WTC11 (cell line): ENCODE results near the gene SELENOF. TPM values are rescaled to one million over a fixed set of nuclear protein-coding genes. Genes with fewer than 3 reads are reported as not detected.

Experiments
- ATAC-seq: fragments of 200-7000 bp; cut with Tn5 transposase; 2 replicates; pipeline ENCODE4 v1.10.0; 2021; ENCODE audit warnings: mild to moderate bottlenecking, moderate library complexity
- CTCF ChIA-PET: fragments of 300-600 bp; sonication (Branson Sonifier 250); formaldehyde crosslinking; loops from one replicate; lab custom pipeline; 2021; ENCODE audit warnings: antibody characterized with exemption; lab: Charles Lee
- POLR2A ChIA-PET: fragments of 350-600 bp; sonication (Branson Sonifier 250); formaldehyde crosslinking; loops from one replicate; lab custom pipeline; 2021; ENCODE audit warnings: antibody characterized with exemption; lab: Charles Lee
- DNase-seq: peaks from one replicate; pipeline ENCODE4 v3.0.0; 2021; ENCODE audit warnings: low spot score
- H3K27ac Mint-ChIP-seq: 2 replicates; pipeline ENCODE4 v1.8.0; 2021; ENCODE audit warnings: mixed read lengths
- H3K27me3 Mint-ChIP-seq: 2 replicates; pipeline ENCODE4 v1.8.0; 2021; ENCODE audit warnings: low read depth, mild to moderate bottlenecking, moderate library complexity, mixed read lengths
- H3K36me3 Mint-ChIP-seq: 2 replicates; pipeline ENCODE4 v1.8.0; 2021; ENCODE audit warnings: mixed read lengths
- H3K4me1 Mint-ChIP-seq: 2 replicates; pipeline ENCODE4 v1.8.0; 2022; ENCODE audit warnings: mixed read lengths
- H3K4me3 Mint-ChIP-seq: 2 replicates; pipeline ENCODE4 v1.8.0; 2021; ENCODE audit warnings: mild to moderate bottlenecking, moderate library complexity, mixed read lengths
- H3K9me3 Mint-ChIP-seq: 2 replicates; pipeline ENCODE4 v1.8.0; 2021; ENCODE audit warnings: mixed read lengths
- ATF1 ChIP-seq: sonication (generic); formaldehyde crosslinking; IDR thresholded peaks from 2 replicates; pipeline ENCODE4 v1.8.1; 2023; ENCODE audit warnings: mild to moderate bottlenecking, moderate library complexity, missing genetic modification reagents
- ATF3 ChIP-seq: sonication (generic); formaldehyde crosslinking; conservative IDR thresholded peaks from 2 replicates; pipeline ENCODE4 v1.8.1; 2022; ENCODE audit warnings: mild to moderate bottlenecking, missing genetic modification reagents
- FOXP4 ChIP-seq: sonication (generic); formaldehyde crosslinking; IDR thresholded peaks from 2 replicates; pipeline ENCODE4 v1.8.0; 2022; ENCODE audit warnings: mild to moderate bottlenecking, missing genetic modification reagents
- GABPB1 ChIP-seq: sonication (generic); formaldehyde crosslinking; IDR thresholded peaks from 2 replicates; pipeline ENCODE4 v1.8.1; 2023; ENCODE audit warnings: mild to moderate bottlenecking, missing genetic modification reagents
- JUN ChIP-seq: sonication (generic); formaldehyde crosslinking; IDR thresholded peaks from 2 replicates; pipeline ENCODE4 v1.8.0; 2023; ENCODE audit warnings: mild to moderate bottlenecking, missing genetic modification reagents
- MLX ChIP-seq: sonication (generic); formaldehyde crosslinking; IDR thresholded peaks from 2 replicates; pipeline ENCODE4 v1.8.1; 2023; ENCODE audit warnings: mild to moderate bottlenecking, missing genetic modification reagents, moderate library complexity
- MXD4 ChIP-seq: fragments of 250-450 bp; sonication (Bioruptor Pico); IDR thresholded peaks from 2 replicates; pipeline ENCODE4 v1.8.0; 2021; ENCODE audit warnings: mild to moderate bottlenecking, moderate library complexity, borderline replicate concordance
- OVOL2 ChIP-seq: fragments of 250-450 bp; sonication (Bioruptor Pico); IDR thresholded peaks from 2 replicates; pipeline ENCODE4 v1.9.0; 2021; ENCODE audit warnings: mild to moderate bottlenecking, borderline replicate concordance
- TEAD1 ChIP-seq: sonication (generic); formaldehyde crosslinking; IDR thresholded peaks from 2 replicates; pipeline ENCODE4 v1.8.0; 2022; ENCODE audit warnings: mild to moderate bottlenecking, missing genetic modification reagents
- ZNF121 ChIP-seq: sonication (generic); formaldehyde crosslinking; IDR thresholded peaks from 2 replicates; pipeline ENCODE4 v1.8.0; 2023; ENCODE audit warnings: missing genetic modification reagents
- ZNF232 ChIP-seq: sonication (generic); formaldehyde crosslinking; IDR thresholded peaks from 2 replicates; pipeline ENCODE4 v1.8.0; 2022; ENCODE audit warnings: mild to moderate bottlenecking, missing genetic modification reagents
- ZNF423 ChIP-seq: fragments of 250-450 bp; sonication (Bioruptor Pico); IDR thresholded peaks from 2 replicates; pipeline ENCODE4 v2.1.2; 2022; ENCODE audit warnings: mild to moderate bottlenecking, moderate library complexity
- total RNA-seq: library from RNA; stranded (reverse); gene quantifications from 3 replicates; pipeline ENCODE4 v1.2.3, GENCODE V29; 2021
- TF ChIP-seq, protein P1 (sequence below): sonication (generic); formaldehyde crosslinking; IDR thresholded peaks from 2 replicates; pipeline ENCODE4 v1.8.0; 2022; ENCODE audit warnings: mild to moderate bottlenecking, missing genetic modification reagents
- TF ChIP-seq, protein P2 (sequence below): sonication (generic); formaldehyde crosslinking; IDR thresholded peaks from 2 replicates; pipeline ENCODE4 v1.8.1; 2022; ENCODE audit warnings: missing genetic modification reagents, borderline replicate concordance
- TF ChIP-seq, protein P3 (sequence below): fragments of 250-450 bp; sonication (Bioruptor Pico); conservative IDR thresholded peaks from 2 replicates; pipeline ENCODE4 v1.9.0; 2021; ENCODE audit warnings: mild to moderate bottlenecking

Gene SELENOF
- total RNA-seq, 1 experiment from 2014 or later, result 156 TPM

GRCh38 chr1:86862920-86863319 lies 51.0 kb downstream of the SELENOF start:
- peaks cover 6% of the 10 kb centered on the region; the same call in 1 of the 2 replicates for H3K4me1 Mint-ChIP-seq
- CTCF ChIA-PET, result no interaction called here
- H3K36me3 Mint-ChIP-seq, result peaks cover 2% of the 10 kb centered on the region; the same call in 1 of the 2 replicates
- no peaks in the 10 kb centered on the region for H3K27me3 Mint-ChIP-seq
- no peaks in the 10 kb centered on the region for H3K9me3 Mint-ChIP-seq
- no peak overlapping the region for H3K27ac Mint-ChIP-seq
- DNase-seq (no peak), ATAC-seq (no peak)
- H3K4me3 Mint-ChIP-seq, result no peak overlapping the region
- POLR2A ChIA-PET, result no interaction called here
- TF ChIP-seq ZNF121 (CRISPR knock-in tag), result no peak
- TF ChIP-seq, protein P1, sequence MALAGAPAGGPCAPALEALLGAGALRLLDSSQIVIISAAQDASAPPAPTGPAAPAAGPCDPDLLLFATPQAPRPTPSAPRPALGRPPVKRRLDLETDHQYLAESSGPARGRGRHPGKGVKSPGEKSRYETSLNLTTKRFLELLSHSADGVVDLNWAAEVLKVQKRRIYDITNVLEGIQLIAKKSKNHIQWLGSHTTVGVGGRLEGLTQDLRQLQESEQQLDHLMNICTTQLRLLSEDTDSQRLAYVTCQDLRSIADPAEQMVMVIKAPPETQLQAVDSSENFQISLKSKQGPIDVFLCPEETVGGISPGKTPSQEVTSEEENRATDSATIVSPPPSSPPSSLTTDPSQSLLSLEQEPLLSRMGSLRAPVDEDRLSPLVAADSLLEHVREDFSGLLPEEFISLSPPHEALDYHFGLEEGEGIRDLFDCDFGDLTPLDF (CRISPR knock-in tag), result no peak
- TF ChIP-seq, protein P2, sequence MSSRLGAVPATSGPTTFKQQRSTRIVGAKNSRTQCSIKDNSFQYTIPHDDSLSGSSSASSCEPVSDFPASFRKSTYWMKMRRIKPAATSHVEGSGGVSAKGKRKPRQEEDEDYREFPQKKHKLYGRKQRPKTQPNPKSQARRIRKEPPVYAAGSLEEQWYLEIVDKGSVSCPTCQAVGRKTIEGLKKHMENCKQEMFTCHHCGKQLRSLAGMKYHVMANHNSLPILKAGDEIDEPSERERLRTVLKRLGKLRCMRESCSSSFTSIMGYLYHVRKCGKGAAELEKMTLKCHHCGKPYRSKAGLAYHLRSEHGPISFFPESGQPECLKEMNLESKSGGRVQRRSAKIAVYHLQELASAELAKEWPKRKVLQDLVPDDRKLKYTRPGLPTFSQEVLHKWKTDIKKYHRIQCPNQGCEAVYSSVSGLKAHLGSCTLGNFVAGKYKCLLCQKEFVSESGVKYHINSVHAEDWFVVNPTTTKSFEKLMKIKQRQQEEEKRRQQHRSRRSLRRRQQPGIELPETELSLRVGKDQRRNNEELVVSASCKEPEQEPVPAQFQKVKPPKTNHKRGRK (CRISPR knock-in tag), result no peak
- no peak for TF ChIP-seq MLX (CRISPR knock-in tag)
- TF ChIP-seq, all 79 proteins: peak for 0

DNA sequence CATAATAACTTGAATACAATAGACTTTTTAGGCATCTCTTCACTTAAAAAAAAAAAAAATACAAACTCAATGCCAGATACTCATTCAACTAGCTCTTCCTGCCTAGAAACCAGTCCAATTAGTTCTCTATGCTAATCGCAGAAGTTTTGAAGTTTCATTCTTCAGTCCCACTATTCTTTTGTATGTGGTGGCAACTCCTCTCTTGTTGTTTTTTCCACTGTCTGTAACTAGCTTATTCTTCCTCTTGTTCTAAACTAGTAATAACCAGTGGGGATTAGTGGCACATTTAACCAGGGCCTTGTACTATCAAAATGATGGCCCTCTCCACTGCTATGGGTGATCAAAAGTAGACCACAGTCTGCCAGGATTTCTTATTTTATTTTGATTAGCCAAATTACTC lies 52.5 kb downstream of the SELENOF start:
- TF ChIP-seq OVOL2 (CRISPR knock-in tag) (no peak), TEAD1 (CRISPR knock-in tag) (no peak), FOXP4 (CRISPR knock-in tag) (no peak), ATF1 (CRISPR knock-in tag) (no peak), ZNF232 (CRISPR knock-in tag) (no peak), ZNF423 (CRISPR knock-in tag) (no peak), ATF3 (no peak), JUN (no peak), MXD4 (CRISPR knock-in tag) (no peak)
- TF ChIP-seq, protein P3, sequence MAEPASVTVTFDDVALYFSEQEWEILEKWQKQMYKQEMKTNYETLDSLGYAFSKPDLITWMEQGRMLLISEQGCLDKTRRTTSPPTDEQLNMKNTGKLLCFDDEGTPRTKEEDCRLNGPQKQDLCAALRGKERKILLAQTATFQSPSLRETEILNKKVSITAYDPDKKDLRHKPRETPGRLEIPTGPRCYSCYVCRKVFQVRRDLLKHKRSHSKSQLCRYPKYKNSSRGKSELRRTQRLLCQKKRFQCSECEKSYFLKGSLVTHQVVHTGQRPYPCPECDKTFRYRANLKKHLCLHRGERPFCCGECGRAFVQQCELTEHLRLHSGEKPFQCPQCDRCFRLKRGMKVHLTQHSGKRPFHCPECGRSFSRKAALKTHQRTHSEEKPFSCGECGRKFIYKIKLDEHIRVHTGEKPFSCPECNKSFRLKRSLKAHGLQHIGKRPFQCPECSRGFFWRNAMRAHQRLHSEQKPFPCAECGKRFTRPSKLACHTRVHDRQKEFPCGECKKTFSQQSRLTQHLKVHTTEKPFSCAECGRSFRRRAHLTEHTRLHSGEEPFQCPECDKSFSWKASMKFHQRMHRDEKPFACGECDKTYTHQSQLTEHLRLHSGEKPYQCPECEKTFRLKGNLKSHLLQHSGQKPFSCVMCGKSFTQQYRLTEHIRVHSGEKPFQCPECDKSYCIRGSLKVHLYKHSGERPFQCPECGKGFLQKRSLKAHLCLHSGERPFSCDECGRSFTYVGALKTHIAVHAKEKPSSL (CRISPR knock-in tag), result no peak
- TF ChIP-seq, all 79 proteins: peak for 0
- H3K36me3 Mint-ChIP-seq, result no peaks in the 10 kb centered on the region

DNA sequence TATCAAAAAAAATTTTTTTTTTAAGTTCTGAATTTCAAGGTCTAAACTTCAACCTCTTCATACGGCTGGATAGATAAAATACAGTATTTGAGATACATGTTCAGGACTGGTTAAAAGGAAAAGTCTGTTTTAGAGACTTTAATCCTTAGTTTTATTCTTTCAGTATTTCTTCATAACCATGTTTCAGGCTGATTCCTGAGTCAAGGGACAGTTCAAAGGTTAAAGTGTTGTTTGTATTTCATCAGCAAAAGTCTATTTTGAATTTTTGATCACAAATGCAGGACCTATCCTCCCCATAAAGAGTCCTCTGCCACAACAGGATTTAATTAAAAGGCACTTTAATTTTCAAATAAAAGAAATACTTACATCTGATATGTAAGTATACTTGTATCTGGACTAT lies 53.5 kb downstream of the SELENOF start:
- Mint-ChIP-seq H3K36me3 (no peaks in the 10 kb centered on the region), H3K4me1 (peaks cover 7% of the 10 kb centered on the region; the same call in 1 of the 2 replicates), H3K27me3 (no peaks in the 10 kb centered on the region; the same call in 1 of the 2 replicates), H3K4me3 (no peak overlapping the region), H3K27ac (no peak overlapping the region), H3K9me3 (no peaks in the 10 kb centered on the region)
- TF ChIP-seq, protein P2 (CRISPR knock-in tag), result no peak
- peak; percentile 56 for TF ChIP-seq GABPB1 (CRISPR knock-in tag)
- ATAC-seq (no peak), DNase-seq (no peak)
- ChIA-PET POLR2A (interaction anchor here (1.1 kb wide), 1 partner anchor 13 kb away, joined by 3 read pairs; no protein-coding TSS in a partner anchor), CTCF (no interaction called here)

More for the DNA sequence above, 52.5 kb downstream of the SELENOF start:
- ChIA-PET CTCF (interaction anchor here (0.8 kb wide), 1 partner anchor 104 kb away, joined by 3 read pairs; no protein-coding TSS in a partner anchor), POLR2A (interaction anchor here (1.1 kb wide), 1 partner anchor 14 kb away, joined by 3 read pairs; no protein-coding TSS in a partner anchor)
- Mint-ChIP-seq H3K9me3 (no peaks in the 10 kb centered on the region), H3K4me3 (no peak overlapping the region), H3K27me3 (no peaks in the 10 kb centered on the region), H3K4me1 (peaks cover 7% of the 10 kb centered on the region; the same call in 1 of the 2 replicates), H3K27ac (no peak overlapping the region)
- ATAC-seq (no peak), DNase-seq (no peak)
